ENCODE measurements around the gene ZNF385D. TPM values are rescaled to one million over a fixed set of nuclear protein-coding genes. Genes with fewer than 3 reads are reported as not detected.

ZNF385D gene
- total and polyA plus RNA-seq, 4 donors, result 12.1 to 118 (median 61.1) TPM

DNA sequence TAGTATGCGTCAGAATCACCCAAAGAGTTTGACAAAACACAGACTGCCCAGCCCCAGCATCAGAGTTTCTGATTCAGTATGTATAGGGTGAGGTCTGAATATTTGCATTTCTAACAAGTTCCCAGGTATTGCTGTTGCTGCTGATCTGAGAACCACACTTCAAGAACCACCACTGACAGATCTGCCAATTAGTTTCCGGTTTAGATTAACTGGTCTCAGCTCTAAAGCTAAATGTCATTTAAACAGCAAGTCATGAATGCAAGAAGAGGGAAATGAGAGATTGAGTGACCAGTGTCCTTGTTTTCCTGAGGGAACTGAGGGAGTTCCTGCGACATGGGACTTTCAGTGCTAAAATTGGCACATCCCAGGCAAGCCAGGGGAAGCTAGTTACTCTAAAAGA is 305.0 kb downstream of the ZNF385D start:
- Histone ChIP-seq H3K4me1 (ENCODE audit: control insufficient read depth in 1 of 2, insufficient read depth in 2 of 2, low read length in 2 of 2) (peaks cover 2 to 12% of the 10 kb centered on the region in 2 donors), H3K36me3 (ENCODE audit: control insufficient read depth in 1 of 2, insufficient read depth in 2 of 2, low read length in 1 of 2) (no peaks in the 10 kb centered on the region), H3K27me3 (ENCODE audit: control insufficient read depth in 1 of 2, insufficient read depth in 2 of 2, low read length in 1 of 2) (no peaks in the 10 kb centered on the region), H3K27ac (ENCODE audit: low read depth in 1 of 2, low read length in 2 of 2) (no peak overlapping the region), H3K4me3 (ENCODE audit: low read length in 2 of 2) (no peak overlapping the region), H3K9me3 (ENCODE audit: control insufficient read depth, low read length) (no peaks in the 10 kb centered on the region)
- WGBS, 2 donors, result 67 to 85% methylated on average over 3 of the region's 3 CpGs
- no peak for ATAC-seq (ENCODE audit: low FRiP score)
- no peak for DNase-seq
- intact Hi-C loops (cut with DNase I), result no loop called here

DNA sequence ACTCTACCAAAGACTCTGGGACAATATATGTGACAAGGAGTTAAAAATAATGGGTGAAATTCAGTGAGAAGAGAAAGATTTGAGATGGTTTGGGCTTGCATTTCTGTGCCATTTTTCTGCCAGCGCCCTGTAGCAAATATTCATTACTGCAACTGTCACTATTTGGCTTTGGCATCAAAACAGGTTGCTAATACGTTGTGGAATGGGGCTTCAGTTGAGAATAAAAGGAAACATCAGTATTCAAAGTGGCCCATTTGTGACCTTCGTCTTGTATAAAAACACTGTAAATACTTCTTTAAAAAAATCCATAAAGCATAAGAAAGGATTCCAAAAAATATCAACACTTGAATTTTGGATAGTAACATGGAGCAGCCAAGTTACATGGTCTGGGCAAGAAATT is 309.2 kb downstream of the ZNF385D start:
- Histone ChIP-seq H3K27me3 (ENCODE audit: control insufficient read depth in 1 of 2, insufficient read depth in 2 of 2, low read length in 1 of 2) (no peaks in the 10 kb centered on the region), H3K4me1 (ENCODE audit: control insufficient read depth in 1 of 2, insufficient read depth in 2 of 2, low read length in 2 of 2) (peaks cover 0 to 2% of the 10 kb centered on the region in 2 donors), H3K4me3 (ENCODE audit: low read length in 2 of 2) (no peak overlapping the region), H3K9me3 (ENCODE audit: control insufficient read depth, low read length) (no peaks in the 10 kb centered on the region), H3K36me3 (ENCODE audit: control insufficient read depth in 1 of 2, insufficient read depth in 2 of 2, low read length in 1 of 2) (no peaks in the 10 kb centered on the region), H3K27ac (ENCODE audit: low read depth in 1 of 2, low read length in 2 of 2) (no peak overlapping the region)
- DNase-seq (no peak), ATAC-seq (ENCODE audit: low FRiP score) (no peak)
- WGBS, 2 donors, result 30 to 33% methylated on average over 3 of the region's 3 CpGs
- intact Hi-C loops (cut with DNase I), result no loop called here

DNA sequence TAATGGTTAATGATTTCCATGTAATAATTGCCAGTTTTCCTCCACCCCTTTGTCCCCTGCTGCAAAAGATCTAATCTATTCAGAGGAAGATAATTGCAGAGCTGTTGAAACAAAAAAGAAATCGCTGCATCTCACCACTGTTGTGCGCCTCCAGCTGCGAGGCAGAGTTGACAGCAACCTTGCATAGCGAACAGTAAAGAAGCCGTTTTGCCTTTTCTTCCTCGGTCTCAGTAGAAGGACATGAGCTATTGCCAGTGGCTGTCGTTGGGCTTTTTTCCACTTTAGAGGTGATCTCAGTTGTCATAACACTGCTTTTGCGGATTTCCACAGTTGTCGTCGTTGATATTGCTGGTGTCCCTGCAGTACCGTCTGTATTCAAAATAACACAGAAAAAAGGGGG is 314.2 kb downstream of the ZNF385D start:
- Histone ChIP-seq H3K4me1 (ENCODE audit: control insufficient read depth in 1 of 2, insufficient read depth in 2 of 2, low read length in 2 of 2) (peaks cover 0 to 4% of the 10 kb centered on the region in 2 donors), H3K36me3 (ENCODE audit: control insufficient read depth in 1 of 2, insufficient read depth in 2 of 2, low read length in 1 of 2) (no peaks in the 10 kb centered on the region), H3K4me3 (ENCODE audit: low read length in 2 of 2) (no peak overlapping the region), H3K9me3 (ENCODE audit: control insufficient read depth, low read length) (no peaks in the 10 kb centered on the region), H3K27ac (ENCODE audit: low read depth in 1 of 2, low read length in 2 of 2) (no peak overlapping the region), H3K27me3 (ENCODE audit: control insufficient read depth in 1 of 2, insufficient read depth in 2 of 2, low read length in 1 of 2) (no peaks in the 10 kb centered on the region)
- intact Hi-C loops (cut with DNase I), result loop anchor here in 1 of 2 donors (10.0 kb wide), 1 partner anchor 308 kb away; no protein-coding TSS in a partner anchor
- DNase-seq (no peak), ATAC-seq (ENCODE audit: low FRiP score) (no peak)
- whole genome bisulfite sequencing, 2 donors, result 83 to 85% methylated on average over 11 of the region's 11 CpGs

DNA sequence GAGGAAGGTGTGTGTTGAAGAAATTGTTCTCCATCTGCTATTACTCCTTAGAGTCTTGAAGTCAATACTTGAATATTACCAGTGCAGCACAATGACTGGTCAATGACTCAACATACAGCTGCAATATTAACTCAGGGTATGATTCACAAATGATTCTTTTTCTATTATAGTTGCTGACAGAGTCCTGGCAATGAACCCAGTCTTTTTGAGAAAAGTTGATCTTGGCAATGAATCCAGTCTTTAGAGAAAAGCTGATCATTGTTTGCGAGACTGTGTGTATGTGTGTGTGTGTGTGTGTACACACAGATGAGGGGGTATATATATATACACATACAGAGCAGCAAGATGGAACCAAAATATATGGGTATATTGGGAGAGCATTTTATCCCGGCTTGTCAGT is 315.1 kb downstream of the ZNF385D start:
- intact Hi-C loops (cut with DNase I), result loop anchor here in 1 of 2 donors (10.0 kb wide), 1 partner anchor 309 kb away; no protein-coding TSS in a partner anchor
- H3K36me3 ChIP-seq (ENCODE audit: control insufficient read depth in 1 of 2, insufficient read depth in 2 of 2, low read length in 1 of 2), result no peaks in the 10 kb centered on the region
- no peak for ATAC-seq (ENCODE audit: low FRiP score)
- no peaks in the 10 kb centered on the region for H3K9me3 ChIP-seq (ENCODE audit: control insufficient read depth, low read length)
- 24 to 30% methylated on average over 2 of the region's 2 CpGs for WGBS, 2 donors
- peaks cover 0 to 4% of the 10 kb centered on the region in 2 donors for H3K4me1 ChIP-seq (ENCODE audit: control insufficient read depth in 1 of 2, insufficient read depth in 2 of 2, low read length in 2 of 2)
- no peaks in the 10 kb centered on the region for H3K27me3 ChIP-seq (ENCODE audit: control insufficient read depth in 1 of 2, insufficient read depth in 2 of 2, low read length in 1 of 2)
- no peak overlapping the region for H3K27ac ChIP-seq (ENCODE audit: low read depth in 1 of 2, low read length in 2 of 2)
- no peak for DNase-seq
- no peak overlapping the region for H3K4me3 ChIP-seq (ENCODE audit: low read length in 2 of 2)

DNA sequence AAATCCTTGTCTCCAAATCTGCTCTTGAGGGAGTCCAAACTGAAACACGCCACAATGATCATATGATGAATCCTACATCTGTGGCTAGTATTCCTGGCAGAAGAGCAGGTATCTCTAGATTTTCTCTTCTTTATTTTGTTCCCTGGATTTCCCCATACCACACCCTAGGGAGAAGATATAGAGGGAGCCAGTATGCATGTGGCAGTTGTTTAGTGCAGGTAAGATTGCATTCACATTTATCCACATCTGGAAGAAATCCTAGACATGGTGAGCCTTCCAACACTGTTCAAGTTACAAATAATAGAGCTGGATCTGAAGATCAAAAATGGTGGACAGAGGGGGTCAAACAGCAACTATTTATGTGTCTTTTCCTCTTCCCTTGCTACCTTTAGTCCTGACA is 316.7 kb downstream of the ZNF385D start:
- ATAC-seq (ENCODE audit: low FRiP score) (no peak), DNase-seq (no peak)
- no peak overlapping the region for H3K4me3 ChIP-seq (ENCODE audit: low read length in 2 of 2)
- peaks cover 0 to 4% of the 10 kb centered on the region in 2 donors for H3K4me1 ChIP-seq (ENCODE audit: control insufficient read depth in 1 of 2, insufficient read depth in 2 of 2, low read length in 2 of 2)
- intact Hi-C loops (cut with DNase I), result loop anchor here in 1 of 2 donors (10.0 kb wide), 1 partner anchor 310 kb away; no protein-coding TSS in a partner anchor
- H3K9me3 ChIP-seq (ENCODE audit: control insufficient read depth, low read length), result no peaks in the 10 kb centered on the region
- no peak overlapping the region for H3K27ac ChIP-seq (ENCODE audit: low read depth in 1 of 2, low read length in 2 of 2)
- no peaks in the 10 kb centered on the region for H3K36me3 ChIP-seq (ENCODE audit: control insufficient read depth in 1 of 2, insufficient read depth in 2 of 2, low read length in 1 of 2)
- WGBS, 2 donors, result 98 to 100% methylated on average over 1 of the region's 1 CpG
- H3K27me3 ChIP-seq (ENCODE audit: control insufficient read depth in 1 of 2, insufficient read depth in 2 of 2, low read length in 1 of 2), result no peaks in the 10 kb centered on the region

DNA sequence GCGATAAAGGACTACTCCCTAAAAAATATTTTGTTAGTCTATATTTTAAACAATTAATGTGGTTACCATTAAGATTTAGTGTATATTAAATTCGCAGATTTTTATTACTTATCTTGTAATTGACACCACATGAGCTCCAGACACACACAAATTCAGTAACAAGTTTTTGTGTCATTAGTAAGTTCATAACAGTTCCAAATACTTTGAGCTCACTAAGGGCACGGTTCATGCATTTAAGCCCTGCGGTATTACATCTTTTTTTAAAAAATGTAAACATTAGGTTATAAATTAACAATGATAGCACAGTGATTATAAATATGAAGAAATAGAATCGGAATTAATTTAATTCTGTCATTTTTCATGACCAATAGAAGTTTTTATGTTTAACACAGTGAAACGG is 317.3 kb downstream of the ZNF385D start:
- no peak overlapping the region for H3K27ac ChIP-seq (ENCODE audit: low read depth in 1 of 2, low read length in 2 of 2)
- intact Hi-C loops (cut with DNase I), result loop anchor here in 1 of 2 donors (10.0 kb wide), 1 partner anchor 311 kb away; no protein-coding TSS in a partner anchor
- WGBS, 2 donors, result 94 to 95% methylated on average over 6 of the region's 6 CpGs
- H3K9me3 ChIP-seq (ENCODE audit: control insufficient read depth, low read length), result no peaks in the 10 kb centered on the region
- H3K4me1 ChIP-seq (ENCODE audit: control insufficient read depth in 1 of 2, insufficient read depth in 2 of 2, low read length in 2 of 2), result peaks cover 0 to 4% of the 10 kb centered on the region in 2 donors
- H3K36me3 ChIP-seq (ENCODE audit: control insufficient read depth in 1 of 2, insufficient read depth in 2 of 2, low read length in 1 of 2), result no peaks in the 10 kb centered on the region
- H3K27me3 ChIP-seq (ENCODE audit: control insufficient read depth in 1 of 2, insufficient read depth in 2 of 2, low read length in 1 of 2), result no peaks in the 10 kb centered on the region
- no peak overlapping the region for H3K4me3 ChIP-seq (ENCODE audit: low read length in 2 of 2)
- DNase-seq, result no peak
- ATAC-seq (ENCODE audit: low FRiP score), result no peak

DNA sequence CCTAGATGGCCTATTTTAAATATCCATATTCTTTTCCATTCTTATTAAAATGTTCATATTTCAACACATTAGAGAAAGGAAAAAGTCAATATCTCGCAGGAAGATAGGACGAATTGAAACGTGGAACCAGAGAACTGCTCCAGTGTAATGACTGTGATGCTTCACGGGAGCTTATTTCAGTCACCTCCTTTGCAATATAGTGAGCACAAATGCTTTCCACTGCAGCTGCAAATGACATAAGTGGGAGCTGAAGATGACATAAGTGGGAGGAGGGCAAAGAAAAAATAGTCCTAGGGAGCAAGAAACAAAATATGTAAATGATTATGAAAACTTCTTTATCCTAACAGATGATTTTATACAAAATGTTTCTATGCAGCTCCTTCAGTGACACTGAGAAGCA is 324.1 kb downstream of the ZNF385D start:
- intact Hi-C loops (cut with DNase I), result no loop called here
- WGBS, 2 donors, result 82 to 85% methylated on average over 4 of the region's 4 CpGs
- Histone ChIP-seq H3K36me3 (ENCODE audit: control insufficient read depth in 1 of 2, insufficient read depth in 2 of 2, low read length in 1 of 2) (no peaks in the 10 kb centered on the region), H3K4me3 (ENCODE audit: low read length in 2 of 2) (no peak overlapping the region), H3K27ac (ENCODE audit: low read depth in 1 of 2, low read length in 2 of 2) (no peak overlapping the region), H3K4me1 (ENCODE audit: control insufficient read depth in 1 of 2, insufficient read depth in 2 of 2, low read length in 2 of 2) (no peaks in the 10 kb centered on the region), H3K27me3 (ENCODE audit: control insufficient read depth in 1 of 2, insufficient read depth in 2 of 2, low read length in 1 of 2) (no peaks in the 10 kb centered on the region), H3K9me3 (ENCODE audit: control insufficient read depth, low read length) (no peaks in the 10 kb centered on the region)
- no peak for DNase-seq
- no peak for ATAC-seq (ENCODE audit: low FRiP score)

DNA sequence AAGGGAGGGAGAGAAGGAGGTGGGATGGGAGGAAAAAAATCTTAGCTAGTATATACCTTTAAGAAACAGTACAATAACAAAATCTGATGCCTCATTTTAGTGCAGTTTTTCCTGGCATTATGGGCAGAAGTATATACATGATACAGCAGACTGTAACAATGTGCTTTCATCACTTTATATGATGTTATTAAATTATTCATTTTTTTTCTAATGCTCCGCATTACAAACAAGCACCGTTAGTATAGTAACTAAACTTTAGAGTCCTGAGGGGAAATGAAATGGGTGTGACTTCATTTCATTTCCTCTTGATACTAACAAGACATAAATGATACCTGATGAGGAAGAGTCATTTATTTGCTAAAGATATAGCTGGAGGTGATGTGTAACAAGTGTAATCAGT is 325.3 kb downstream of the ZNF385D start:
- Histone ChIP-seq H3K9me3 (ENCODE audit: control insufficient read depth, low read length) (no peaks in the 10 kb centered on the region), H3K36me3 (ENCODE audit: control insufficient read depth in 1 of 2, insufficient read depth in 2 of 2, low read length in 1 of 2) (peaks cover 0 to 2% of the 10 kb centered on the region in 2 donors), H3K4me1 (ENCODE audit: control insufficient read depth in 1 of 2, insufficient read depth in 2 of 2, low read length in 2 of 2) (no peaks in the 10 kb centered on the region), H3K27me3 (ENCODE audit: control insufficient read depth in 1 of 2, insufficient read depth in 2 of 2, low read length in 1 of 2) (no peaks in the 10 kb centered on the region), H3K27ac (ENCODE audit: low read depth in 1 of 2, low read length in 2 of 2) (no peak overlapping the region), H3K4me3 (ENCODE audit: low read length in 2 of 2) (no peak overlapping the region)
- intact Hi-C loops (cut with DNase I), result no loop called here
- ATAC-seq (ENCODE audit: low FRiP score) (no peak), DNase-seq (no peak)
- 84 to 94% methylated on average over 2 of the region's 2 CpGs for WGBS, 2 donors

DNA sequence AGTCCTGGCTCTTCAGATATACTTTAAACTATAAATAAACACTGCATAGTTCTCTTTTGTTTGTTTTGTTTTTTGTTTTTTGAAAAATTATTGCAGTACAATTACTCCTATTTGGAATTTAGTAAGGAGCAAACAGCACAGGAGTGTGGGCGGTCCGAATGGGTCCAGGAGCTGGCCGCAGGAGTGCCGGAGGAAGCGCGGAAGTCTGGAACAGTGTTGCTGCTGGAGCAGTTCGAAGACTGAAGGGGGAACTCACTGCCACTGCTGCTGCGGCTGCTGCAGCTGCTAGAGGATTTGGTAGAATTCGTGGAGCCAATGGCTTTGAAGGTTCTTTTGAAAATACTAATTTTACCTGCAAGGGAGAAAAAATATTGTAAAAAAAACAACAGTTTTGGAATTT is 329.9 kb downstream of the ZNF385D start:
- peak in 1 of 2 donors; percentile 63 for DNase-seq
- H3K9me3 ChIP-seq (ENCODE audit: control insufficient read depth, low read length), result no peaks in the 10 kb centered on the region
- H3K4me3 ChIP-seq (ENCODE audit: low read length in 2 of 2), result no peak overlapping the region
- peaks cover 0 to 2% of the 10 kb centered on the region in 2 donors for H3K36me3 ChIP-seq (ENCODE audit: control insufficient read depth in 1 of 2, insufficient read depth in 2 of 2, low read length in 1 of 2)
- H3K27ac ChIP-seq (ENCODE audit: low read depth in 1 of 2, low read length in 2 of 2), result no peak overlapping the region
- WGBS, 2 donors, result 73 to 81% methylated on average over 9 of the region's 9 CpGs
- intact Hi-C loops (cut with DNase I), result no loop called here
- H3K27me3 ChIP-seq (ENCODE audit: control insufficient read depth in 1 of 2, insufficient read depth in 2 of 2, low read length in 1 of 2), result no peaks in the 10 kb centered on the region
- ATAC-seq (ENCODE audit: low FRiP score), result no peak
- no peaks in the 10 kb centered on the region for H3K4me1 ChIP-seq (ENCODE audit: control insufficient read depth in 1 of 2, insufficient read depth in 2 of 2, low read length in 2 of 2)

Data from aorta (tissue), 5 donors.